G401 (cell line): Measurements from ENCODE around the gene SLC22A15. TPM values are rescaled to one million over a fixed set of nuclear protein-coding genes. Genes with fewer than 3 reads are reported as not detected.

Experiments
- DNase-seq: peaks from one replicate; pipeline ENCODE4 v3.0.0-alpha.2; 2015; ENCODE audit warnings: low spot score
- in situ Hi-C: cut with HindIII; loops from 2 replicates; pipeline ENCODE4 v1.10.0; 2016; ENCODE audit warnings: low sequenced_read_pairs, mixed read lengths
- total RNA-seq: library from RNA; depleted of rRNA; stranded (reverse); fragments of >200 nt; shearing (Covaris generic); gene quantifications from 2 replicates; pipeline ENCODE4 v1.2.3, GENCODE V29; 2014

SLC22A15 gene
- total RNA-seq, 1 experiment from 2014 or later = not detected

DNA sequence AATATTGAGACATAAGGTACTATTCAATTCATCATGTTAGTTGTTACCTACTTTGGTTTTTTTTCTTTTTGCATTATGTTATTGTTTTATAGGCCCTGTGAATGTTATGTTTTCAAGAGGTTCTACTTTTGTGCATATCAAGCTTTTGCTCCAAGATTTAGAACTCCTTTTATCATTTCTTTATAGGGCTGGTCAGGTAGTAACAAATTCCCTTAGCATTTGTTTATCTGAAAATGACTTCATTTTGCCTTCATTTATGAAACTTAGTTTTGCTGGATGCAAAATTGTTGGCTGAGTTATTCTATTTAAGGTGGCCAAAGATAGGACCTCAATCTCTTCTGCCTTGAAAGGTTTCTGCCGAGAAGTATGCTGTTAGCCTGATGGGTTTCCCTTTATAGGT lies 113.6 kb downstream of the SLC22A15 start:
- no peak for DNase-seq
- in situ Hi-C loops = no loop called here

DNA sequence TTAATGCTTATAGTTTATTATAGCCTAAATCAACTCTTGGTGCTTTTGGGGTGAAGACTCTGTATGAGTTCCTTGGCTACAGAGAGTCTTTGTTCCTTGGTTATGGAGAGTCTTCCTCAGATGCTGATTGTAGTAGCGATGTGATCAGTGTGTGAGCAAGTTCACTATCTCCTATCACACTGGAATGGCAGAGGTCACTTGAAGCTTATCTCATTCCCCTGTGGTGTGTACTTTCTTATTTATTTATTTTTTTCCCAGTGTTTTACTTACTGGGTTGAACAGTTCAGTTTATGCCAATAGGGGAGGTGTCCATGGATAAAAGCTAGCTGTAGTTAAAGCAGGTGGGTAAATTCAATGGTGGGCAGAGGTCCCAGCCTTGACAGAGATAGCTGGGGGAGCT lies 114.8 kb downstream of the SLC22A15 start:
- in situ Hi-C loops = no loop called here
- DNase-seq = no peak

DNA sequence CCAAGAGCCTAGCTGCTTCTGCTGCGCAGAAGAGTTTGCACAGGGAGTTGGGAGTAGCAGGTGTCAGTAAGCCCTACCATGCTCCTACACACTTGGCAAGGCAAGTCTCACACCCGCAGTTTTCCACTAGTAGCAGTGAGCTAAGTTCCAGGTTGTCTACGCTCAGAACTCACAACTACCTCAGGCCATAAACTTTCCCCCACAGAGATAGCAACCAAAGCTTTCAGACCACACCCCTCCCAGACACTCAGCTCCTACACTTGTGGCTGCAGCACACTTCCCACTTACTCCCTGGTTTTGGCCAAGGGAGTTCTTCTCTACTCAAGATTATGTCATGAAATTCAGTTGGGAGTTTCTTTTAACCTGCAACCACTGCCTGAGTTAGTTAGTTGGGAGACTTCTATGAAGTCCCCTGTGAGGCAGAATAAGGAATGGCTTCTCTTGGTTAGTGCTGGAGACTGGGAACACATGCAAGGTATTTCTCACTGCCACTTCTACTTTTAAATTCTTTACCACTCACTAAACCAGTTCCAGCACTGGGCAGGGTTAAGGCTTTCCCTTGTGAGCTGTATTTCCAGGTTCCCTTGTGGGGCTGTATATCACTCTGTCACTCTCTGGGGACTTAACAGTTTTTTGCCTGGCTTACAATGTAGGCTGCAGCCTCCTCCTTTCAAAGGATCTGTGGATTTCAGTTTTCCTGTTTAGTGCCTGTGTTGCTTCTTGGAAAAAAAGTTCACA lies 116.6 kb downstream of the SLC22A15 start:
- no peak for DNase-seq
- in situ Hi-C loops = no loop called here

DNA sequence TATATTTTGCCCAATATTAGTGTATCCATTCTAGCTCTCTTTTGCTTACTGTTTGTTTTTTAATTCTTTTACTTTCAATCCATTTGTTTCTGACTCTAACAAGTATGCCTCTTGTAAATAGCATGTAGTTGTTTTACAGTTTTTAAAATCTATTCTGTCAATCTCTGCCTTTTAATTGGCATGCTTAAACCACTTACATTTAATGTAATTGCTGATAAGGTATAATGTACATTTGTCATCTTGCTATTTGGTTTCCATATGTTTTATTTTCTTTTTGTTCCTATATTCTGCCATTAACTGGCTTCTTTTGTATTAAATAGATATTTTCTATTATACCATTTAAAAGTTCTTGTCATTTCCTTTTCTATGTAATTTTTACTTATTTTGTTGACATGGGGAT lies 118.7 kb downstream of the SLC22A15 start:
- in situ Hi-C loops = no loop called here
- no peak for DNase-seq

DNA sequence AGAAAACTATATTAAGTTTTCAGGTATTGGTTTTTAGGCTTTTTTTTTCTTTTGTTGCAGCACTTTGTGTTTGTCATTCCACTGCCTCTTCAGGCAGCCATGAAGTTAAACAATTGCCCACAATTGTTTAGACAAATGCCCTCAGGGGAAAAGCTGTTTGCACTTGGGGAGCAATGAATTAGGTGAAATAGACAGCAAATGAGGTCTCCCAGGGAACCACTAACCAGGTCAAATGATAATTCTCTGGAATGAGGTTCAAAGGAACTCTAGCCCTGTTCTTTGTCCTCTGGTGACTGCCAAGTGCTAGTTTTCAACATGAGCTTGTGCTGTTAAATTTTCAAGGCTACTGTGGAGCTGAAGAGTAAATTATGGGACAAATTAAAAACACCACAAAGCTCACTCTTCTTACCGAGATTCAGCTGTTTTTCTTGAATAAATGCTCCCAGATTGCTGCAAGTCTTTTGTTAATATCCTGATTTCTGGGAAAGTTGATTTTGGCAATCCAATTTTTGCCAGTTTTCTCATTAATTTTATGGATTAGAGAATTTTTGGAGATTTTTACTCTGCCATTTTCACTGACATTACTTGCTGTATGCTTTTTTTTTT lies 119.8 kb downstream of the SLC22A15 start:
- in situ Hi-C loops = no loop called here
- no peak for DNase-seq

DNA sequence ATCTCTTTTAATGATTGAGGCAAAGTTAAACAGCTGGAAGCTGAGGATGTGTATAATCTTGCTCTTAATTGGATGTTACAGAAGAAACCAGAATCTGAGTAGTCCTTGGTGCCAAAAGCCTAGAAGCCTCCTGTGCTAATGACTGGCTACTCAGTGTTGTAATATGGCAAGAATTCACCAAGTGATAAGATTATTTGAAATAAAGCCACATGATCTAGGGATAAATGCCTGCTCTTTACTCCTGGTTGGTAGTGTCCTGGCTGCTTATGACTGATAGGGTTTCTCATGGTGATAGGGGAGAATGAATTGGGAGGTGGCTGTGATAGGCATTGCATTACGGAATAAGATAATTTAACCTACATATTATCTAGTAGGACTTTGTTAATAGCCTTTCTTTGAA lies 121.3 kb downstream of the SLC22A15 start:
- in situ Hi-C loops = no loop called here
- DNase-seq = no peak

DNA sequence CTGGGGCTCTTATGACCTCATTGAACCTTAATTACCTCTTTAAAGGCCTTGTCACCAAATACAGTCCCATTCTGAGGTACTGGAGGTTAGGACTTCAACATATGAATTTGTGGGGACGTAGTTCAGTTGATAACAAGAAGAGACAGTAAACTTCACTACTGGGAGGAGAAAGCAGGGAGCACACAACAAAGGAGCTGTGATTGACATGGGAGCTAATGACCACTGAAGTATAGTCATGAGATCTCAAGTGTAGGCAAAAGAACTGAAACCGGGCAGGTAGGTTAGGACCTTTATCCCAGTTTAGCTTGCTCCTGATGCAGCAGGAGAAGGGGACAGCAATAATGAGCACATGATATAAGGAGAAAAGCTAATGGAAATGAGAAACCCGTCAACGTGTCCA lies 123.1 kb downstream of the SLC22A15 start:
- in situ Hi-C loops = no loop called here
- no peak for DNase-seq

DNA sequence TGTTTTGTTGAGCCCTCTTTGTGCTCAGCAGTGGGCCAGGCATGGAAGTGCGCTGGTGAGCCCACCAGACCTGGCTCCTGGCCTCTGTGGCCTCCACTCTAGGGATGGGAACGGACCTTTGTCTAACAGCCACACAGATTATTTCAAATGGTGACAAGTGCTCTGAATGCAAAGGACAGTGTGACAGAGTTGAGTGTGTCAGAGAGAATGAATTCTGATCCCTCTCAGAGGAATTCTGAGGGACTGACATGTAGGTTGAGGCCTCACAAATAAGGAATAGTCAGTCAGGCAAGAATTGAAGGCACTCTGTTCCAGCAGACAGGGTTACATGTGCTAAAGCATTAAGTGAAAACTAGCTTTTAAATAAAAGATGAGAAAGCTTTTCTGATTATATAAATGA lies 123.6 kb downstream of the SLC22A15 start:
- no peak for DNase-seq
- in situ Hi-C loops = no loop called here

DNA sequence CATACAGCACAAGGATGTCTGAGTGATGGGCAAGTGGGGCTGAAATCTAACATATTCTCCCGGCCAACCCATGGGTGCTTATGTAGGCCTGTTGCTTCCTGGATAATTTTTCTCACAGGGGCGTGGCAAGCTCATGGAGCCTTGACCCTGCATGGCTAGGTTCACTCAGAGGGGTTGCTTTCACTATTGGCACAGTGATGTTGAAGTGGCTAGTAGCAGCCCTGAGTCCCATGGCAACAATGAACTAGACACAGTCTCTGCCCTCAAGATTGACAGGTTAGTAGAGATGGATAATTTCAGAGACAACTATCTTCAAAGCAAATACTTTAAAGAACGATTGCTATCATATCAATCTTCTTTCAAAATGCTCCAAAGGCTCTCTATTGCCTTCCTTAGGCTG lies 128.4 kb downstream of the SLC22A15 start:
- in situ Hi-C loops = no loop called here

DNA sequence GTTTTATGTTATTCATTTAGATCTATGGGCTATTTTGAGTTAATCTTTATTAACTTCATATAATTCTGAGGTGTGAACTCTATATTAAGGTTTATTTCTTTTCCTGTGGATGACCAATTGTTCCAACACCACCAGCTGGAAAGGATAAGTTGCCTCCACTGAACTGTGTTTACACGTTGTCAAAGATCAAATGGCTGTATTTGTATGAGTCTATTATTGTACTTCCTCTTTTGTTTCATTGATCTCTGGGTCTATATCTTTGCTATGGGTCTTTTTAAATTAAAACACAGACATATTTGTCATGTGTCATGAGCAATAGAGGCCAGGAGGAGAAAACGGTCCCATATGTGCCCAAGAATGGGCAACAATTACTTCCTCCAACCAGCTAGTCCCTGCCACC lies 129.7 kb downstream of the SLC22A15 start:
- in situ Hi-C loops = no loop called here
- no peak for DNase-seq

More for the DNA sequence above, 128.4 kb downstream of the SLC22A15 start:
- no peak for DNase-seq

DNA sequence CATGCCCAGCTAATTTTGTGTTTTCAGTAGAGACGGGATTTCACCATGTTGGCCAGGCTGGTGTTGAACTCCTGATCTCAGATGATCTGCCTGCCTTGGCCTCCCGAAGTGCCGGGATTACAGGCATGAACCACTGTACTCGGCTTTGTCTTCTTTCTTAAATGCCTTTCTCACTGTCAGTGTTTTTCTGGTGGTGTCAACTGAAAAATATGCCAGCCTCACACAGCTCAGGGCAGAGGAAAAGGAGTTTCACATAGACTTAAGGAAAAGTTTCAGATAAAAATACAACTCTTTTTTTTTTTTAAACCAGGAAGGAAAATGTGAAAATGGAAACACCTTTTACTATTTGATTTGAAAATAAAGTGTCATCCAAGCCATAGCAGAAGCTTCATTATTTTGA lies 130.3 kb downstream of the SLC22A15 start:
- DNase-seq = no peak
- in situ Hi-C loops = no loop called here

DNA sequence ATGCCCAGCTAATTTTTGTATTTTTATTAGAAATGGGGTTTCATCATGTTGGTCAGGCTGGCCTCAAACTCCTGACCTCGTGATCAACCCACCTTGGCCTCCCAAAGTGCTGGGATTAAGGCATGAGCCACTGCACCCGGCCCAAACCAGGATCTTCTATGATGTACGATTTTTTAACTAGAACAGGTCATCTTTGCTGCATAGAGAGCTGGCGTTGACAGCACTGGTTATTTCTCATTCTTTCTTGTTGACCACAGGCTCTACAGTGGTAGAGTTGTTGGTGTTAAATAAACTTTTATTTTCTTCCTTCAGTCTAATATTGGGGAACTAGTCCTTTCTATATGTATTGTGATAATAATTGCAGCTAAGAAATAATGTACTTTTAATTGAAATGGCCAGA lies 131.1 kb downstream of the SLC22A15 start:
- in situ Hi-C loops = no loop called here

DNA sequence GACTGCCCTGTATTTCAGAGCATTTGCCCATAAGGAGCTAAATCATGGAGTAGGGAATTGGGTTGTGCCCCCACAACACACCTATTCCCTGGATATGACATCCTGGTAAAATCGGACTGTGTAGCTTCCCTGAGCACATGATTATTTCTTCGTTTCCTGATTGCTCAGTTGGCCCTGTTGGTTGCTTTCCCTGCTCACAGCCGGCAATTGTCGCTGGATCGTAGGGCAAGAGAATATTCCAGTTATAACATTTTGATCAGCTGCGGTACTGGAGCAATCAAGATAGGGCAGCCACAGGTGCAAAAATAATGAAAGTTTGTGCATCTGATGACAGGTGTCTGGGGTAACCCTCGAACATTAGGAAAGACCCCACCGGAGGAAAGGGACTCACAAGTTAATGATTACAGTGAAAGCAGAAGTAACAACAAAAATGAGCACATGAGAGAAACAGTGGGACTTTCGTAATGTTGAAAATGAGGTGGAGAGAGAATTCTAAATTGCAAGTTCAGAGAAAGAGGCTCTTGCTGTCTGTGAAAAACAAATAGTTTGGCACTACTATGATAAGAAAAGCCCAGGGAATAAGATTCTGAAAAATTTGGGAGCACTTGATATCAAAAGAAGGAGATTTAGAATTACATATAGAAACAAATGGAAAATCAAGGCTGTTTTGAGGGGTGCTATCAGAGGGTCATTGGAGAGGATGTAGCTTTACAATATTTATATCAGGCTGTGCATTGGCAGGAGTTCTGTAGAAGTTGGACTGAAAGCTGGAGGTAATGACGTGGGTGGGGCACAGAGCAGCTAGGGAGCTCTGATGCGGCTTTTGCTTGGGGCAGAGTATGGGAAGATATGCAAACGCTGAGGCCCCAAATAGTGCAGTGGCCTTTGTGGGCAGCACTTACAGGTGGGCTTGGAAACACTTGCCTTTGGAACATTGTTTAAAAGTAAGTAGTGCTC lies 134.5 kb downstream of the SLC22A15 start, which contains the start of gene MAB21L3:
Gene MAB21L3, plus strand, starts transcription at position 833 of the 957 bp plus-strand sequence. CDS start 1,217 bp downstream, outside the sequence.
- DNase-seq = no peak
- in situ Hi-C loops = no loop called here

More for the DNA sequence above, 131.1 kb downstream of the SLC22A15 start:
- no peak for DNase-seq

DNA sequence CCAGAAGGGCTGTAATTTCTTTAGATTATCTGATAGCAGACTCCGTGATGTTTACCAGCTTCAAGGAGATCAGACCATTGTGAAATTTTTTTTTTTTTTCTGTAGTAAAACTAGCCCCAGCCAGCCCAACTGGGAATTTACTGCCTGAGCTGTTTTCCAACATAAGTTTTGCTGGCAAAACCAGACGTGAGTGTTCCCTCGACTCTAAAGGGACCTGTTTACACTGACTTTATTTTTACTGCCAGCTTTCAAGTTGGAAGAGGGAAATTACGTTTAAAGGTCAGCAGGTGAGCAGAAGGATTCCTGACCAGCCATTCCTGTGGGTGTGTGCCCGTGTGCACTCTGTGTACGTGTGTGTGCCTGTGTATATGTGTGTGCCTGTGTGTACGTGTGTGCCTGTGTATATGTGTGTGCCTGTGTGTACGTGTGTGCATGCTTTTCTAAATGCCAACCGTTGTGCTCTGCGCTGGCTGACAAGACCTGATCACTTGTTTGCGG lies 135.3 kb downstream of the SLC22A15 start:
- DNase-seq = no peak
- in situ Hi-C loops = no loop called here

DNA sequence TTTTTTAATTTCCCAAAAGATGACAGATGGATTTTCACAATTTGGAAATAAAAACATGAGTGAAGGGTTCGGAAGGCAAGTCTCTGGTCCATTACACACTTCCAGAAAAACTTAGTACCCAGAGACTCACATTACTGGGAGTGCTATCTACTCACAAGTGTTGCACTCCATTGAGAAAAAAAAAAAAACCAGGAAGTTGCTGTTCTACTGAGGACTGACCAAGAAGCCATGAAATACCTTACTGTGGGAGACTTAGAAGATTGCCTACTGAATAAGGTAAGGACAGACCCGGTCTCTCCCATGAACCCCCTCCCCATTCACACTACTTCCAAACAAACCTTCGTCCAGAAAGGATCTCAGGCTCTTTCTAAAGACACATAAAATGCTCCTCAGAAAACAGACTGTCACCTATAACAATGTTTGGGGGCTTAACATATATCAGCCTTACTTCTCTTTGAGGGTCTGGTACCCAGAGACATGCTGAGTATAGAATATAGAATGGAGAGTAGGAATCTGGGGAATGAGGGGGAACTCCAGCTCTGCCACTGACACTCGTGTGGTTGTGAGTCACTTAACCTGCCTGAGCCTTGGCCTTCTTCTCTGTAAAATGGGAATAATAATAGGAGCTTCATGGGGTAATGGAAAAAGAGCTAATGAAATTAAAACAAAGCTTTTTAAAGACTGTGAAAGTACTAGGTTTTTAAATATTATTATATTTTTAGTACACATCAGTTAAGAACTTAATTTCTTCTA lies 136.3 kb downstream of the SLC22A15 start:
- DNase-seq = no peak
- in situ Hi-C loops = no loop called here

DNA sequence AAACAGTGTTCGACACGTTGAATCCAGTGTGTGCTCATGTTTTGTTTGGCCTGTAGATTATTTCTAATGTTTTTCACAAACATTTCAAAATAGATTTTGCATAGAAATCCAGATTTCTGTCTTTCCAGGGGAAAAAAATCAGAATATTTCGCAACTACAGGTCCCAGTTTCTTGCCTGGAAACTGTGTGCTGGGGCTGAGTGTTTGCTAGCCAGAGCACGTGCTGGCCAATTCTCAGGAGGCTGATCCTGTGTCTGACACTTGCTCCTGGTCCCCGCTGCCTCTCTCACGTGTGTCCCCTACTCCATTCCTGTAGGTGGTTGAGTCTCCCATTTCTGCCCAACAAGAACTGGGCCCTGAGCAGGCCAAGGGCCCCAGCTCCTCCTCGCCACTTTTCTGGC lies 137.3 kb downstream of the SLC22A15 start:
- no peak for DNase-seq
- in situ Hi-C loops = no loop called here

DNA sequence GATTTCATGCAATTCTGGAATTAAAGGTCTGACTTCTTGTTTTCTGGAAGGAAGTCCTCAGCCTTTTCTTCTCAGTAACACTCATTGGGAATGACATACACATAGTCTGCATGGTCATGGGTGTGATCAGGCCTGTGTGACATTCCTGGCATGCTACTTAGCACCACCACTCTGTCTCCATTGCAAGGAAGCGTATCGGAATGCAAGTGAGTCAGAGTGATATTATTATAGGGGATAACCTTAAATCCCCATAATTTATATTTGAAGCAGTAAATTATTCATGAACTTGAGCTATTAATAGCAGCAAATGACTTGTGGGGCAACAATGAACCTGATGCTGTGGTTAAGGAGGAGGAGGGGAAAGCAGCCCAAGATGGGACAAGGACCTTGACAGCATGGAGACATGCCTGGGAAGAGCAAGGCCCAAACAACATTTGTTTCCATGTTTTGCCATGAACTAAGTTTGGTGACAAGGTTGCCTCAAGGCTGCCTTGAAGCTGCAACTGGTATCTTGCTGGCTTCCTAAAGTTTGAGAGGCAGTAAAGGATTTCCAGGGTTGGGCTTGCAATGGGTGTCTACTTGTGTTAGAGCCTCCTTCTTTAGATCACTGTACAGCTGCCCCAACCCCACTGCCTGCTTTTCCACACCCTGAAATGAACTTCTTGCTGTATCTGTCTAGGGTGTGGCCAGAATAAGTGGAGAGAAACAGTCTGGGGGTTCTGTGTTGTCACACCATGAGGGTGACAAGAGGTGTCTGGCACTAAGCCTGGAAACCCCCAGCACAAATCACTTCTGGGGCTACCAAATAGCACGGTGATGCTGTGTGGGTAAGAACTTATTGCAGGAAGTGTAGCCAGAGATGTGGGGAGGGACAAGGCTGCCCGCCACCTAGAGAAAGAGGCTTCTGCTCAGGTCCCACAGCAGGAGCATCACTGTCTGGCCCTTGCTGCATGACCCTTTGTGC lies 139.4 kb downstream of the SLC22A15 start:
- in situ Hi-C loops = no loop called here
- DNase-seq = no peak

DNA sequence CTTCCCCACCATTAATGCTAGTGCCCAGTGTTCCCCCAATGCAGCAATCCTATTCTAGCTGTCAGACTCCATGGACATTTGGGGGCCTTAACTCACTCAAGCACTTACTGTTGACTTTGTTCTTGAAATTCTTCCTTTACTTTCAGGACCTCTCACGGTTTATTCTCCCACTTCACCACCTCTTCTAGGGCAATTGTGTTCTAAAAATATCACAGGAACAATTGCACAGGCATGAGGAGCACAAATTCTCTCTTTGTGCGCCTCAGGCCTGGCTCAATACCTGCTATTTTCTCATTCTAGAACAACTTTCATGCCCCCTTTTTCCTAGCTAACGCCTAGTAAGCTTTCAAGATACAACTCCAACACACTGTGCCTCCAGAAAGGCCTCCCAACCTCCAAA lies 142.2 kb downstream of the SLC22A15 start:
- in situ Hi-C loops = no loop called here
- DNase-seq = no peak
